ENCODE data around the gene PLAAT4.

GRCh38 chr11:63503492-63503891 lies 33.1 kb upstream of the PLAAT4 start:
- no peak for TF ChIP-seq POLR2A (IDR thresholded peaks at IDR 0.05; ENCODE audit: low read depth, low read length)
- TF ChIP-seq CTCF (IDR thresholded peaks at IDR 0.05; ENCODE audit: extremely low read depth in 1 of 2, insufficient read depth in 1 of 2, low read depth in 1 of 2, low read length in 2 of 2): no peak
- no peak for TF ChIP-seq EZH2 (IDR thresholded peaks at IDR 0.05; ENCODE audit: borderline replicate concordance, low read depth, low read length, severe bottlenecking)
- no peak for TF ChIP-seq POLR2AphosphoS5 (IDR thresholded peaks at IDR 0.05; ENCODE audit: insufficient read depth, low read depth, low read length)
